Glomerular endothelial cell (primary cell): ENCODE results near the gene SSNA1. TPM values are rescaled to one million over a fixed set of nuclear protein-coding genes. Genes with fewer than 3 reads are reported as not detected.

Experiments
- DNase-seq: peaks from one replicate; pipeline ENCODE4 v3.0.0-alpha.2; 2011; ENCODE audit warnings: low read depth, low spot score; ENCODE audit errors: extremely low read depth
- total RNA-seq: library from RNA; depleted of rRNA; stranded (reverse); fragments of >200 nt; gene quantifications from 2 replicates; pipeline ENCODE4 v1.2.3, GENCODE V29; 2015

The SSNA1 gene, protein sequence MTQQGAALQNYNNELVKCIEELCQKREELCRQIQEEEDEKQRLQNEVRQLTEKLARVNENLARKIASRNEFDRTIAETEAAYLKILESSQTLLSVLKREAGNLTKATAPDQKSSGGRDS
- 91.8 and 109 TPM in 2 replicates for total RNA-seq

DNA sequence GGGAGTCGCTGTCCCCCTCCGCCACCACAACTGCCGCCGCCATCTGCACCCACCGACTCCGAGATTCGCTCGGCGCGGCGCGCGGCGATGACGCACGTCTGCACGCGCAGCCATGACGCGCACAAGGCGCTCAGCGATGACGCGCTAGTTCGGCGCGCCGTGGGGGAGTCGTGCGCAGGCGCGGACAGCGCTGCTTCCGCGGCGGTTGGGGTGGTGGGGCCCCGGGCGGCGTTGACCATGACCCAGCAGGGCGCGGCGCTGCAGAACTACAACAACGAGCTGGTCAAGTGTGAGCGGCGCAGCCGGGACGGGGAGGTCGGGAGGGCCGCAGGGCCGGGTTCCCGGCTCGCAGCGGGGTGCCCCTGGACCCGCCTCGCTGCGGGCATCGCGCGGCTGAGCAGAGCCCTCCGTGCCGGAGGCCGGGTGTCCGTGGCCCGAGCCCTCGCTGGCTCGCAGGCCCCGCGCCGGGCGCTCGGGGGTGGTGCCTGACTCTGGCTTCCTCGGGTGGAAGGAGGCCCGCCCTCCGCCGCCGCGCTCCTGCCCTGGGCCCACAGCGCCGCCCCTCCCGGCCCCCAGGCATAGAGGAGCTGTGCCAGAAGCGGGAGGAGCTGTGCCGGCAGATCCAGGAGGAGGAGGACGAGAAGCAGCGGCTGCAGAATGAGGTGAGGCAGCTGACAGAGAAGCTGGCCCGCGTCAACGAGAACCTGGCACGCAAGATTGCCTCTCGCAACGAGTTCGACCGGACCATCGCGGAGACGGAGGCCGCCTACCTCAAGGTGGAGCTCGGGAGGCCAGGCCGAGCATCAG is at the start of gene SSNA1, which contains the start of gene ANAPC2:
Gene SSNA1, plus strand, starts transcription at position 187 of the 807 bp plus-strand sequence. Its CDS starts 51 bp downstream, at position 238.
Gene ANAPC2, minus strand, starts transcription at position 71 of the 807 bp plus-strand sequence. Its CDS starts 28 bp downstream, at position 43.
- DNase-seq, result peak; percentile 34

DNA sequence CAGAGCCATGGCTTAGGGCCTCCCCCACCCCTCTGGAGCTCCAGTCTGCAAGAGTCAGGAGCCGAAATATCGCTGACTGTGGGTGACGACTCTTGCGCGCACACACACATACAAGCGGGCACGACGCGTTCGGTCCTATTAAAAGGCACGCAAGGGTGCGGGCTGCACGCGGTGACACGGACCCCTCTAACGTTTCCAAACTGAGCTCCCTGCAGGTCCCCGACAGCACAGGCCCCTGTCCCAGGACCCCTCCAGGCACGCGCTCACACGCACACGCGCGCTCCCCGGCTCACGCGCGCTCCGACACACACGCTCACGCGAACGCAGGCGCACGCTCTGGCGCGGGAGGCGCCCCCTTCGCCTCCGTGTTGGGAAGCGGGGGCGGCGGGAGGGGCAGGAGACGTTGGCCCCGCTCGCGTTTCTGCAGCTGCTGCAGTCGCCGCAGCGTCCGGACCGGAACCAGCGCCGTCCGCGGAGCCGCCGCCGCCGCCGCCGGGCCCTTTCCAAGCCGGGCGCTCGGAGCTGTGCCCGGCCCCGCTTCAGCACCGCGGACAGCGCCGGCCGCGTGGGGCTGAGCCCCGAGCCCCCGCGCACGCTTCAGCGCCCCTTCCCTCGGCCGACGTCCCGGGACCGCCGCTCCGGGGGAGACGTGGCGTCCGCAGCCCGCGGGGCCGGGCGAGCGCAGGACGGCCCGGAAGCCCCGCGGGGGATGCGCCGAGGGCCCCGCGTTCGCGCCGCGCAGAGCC is 49.6 kb upstream of the SSNA1 start, which contains the start of gene GRIN1:
Gene GRIN1, plus strand, starts transcription at position 433 of the 746 bp plus-strand sequence. CDS start 333 bp downstream, outside the sequence.
- DNase-seq, result no peak

DNA sequence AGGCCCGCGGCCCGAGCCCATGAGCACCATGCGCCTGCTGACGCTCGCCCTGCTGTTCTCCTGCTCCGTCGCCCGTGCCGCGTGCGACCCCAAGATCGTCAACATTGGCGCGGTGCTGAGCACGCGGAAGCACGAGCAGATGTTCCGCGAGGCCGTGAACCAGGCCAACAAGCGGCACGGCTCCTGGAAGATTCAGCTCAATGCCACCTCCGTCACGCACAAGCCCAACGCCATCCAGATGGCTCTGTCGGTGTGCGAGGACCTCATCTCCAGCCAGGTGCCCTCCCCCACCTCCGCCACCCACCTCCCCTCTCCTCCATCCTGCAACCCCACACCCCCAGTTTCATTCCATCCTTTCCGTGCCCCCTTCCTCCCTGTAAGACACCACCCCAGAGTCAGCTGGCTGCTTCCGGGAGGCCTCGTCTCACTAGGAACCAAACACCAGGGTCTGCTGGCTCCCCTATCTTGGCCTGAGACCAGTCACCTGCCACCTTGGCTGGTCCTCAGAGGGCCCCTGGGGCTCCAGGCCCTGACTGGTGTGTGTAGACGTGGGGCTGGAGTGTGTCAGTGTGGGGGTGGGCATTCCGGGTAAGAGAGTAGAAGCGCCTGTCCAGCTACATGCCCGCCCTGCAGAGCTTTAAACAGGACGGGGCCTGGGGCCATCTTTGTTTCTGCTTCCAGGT is 48.9 kb upstream of the SSNA1 start:
- no peak for DNase-seq

DNA sequence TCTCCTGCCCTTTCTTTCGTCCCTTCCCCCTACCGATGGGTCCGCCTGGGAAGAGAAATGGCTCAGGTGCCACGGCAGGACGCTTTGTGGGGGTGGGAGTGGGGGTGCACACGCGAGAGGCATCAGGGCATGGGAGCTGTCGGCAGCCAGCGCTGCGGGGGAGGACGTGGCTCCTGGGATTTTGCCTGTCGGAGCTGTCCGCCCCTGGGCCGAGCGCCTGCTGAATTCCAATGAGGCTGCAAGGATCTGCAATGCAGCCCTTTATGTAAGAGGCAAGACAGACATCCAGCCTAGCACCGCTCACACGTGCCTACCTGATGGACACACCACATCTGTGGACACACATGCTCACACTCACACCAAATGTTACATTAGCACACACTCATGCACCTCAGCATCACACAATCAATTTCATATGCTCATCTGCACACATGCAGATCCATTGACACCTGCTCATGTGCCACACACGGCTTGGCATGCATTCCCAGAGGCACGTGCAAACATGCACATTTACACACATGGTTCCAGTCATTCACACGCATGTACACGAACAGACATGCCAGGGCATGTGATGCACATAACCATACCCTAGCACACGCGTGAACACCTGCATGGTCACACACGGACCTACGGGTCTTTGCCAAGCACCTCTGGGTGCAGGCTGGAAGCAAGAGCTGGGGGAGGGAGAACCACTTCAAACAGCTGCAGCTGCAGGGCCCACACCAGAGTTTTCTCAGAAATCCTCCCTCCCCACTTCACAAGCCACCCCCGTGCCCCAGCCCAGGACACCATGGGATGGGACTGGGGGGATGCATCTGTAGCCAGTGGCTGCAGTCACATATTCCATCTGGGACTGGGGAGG is 48.1 kb upstream of the SSNA1 start:
- no peak for DNase-seq

DNA sequence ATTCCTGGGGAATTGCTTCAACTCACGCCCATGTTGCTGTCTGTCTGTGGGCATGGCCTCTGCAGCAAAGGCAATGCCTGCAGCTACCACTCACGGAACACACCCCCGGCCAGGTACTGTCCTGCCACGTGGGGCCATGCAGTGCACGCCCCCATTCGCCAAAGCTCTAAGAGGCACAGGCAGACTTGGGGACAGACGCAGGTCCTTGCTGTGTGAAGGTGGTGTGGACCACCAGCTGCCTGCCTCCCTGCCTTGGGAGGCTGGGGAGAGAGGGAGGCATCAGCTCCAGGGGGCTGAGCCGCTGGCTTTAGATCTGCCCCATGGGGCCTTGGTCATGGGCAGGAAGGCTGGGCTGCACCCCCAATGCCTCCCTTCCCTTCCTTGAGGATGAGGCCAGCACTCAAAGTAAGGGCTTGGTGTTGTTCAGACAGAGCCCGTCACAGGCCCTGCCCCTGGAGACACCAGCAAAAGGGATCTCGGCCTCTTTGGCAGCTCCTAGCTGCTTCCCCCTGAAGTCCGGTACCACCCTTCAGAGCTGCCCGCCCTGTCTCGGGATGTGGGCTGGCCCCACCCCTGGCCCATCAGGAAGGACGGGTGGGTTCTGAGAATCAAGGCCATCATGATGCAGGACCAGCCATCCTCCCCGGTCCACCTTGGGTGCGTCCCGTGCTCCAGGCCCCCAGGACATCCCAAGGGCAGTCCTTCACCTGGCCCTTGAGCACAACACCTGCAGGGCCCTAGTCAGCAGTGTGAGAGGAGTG is 47.2 kb upstream of the SSNA1 start:
- DNase-seq, result no peak

DNA sequence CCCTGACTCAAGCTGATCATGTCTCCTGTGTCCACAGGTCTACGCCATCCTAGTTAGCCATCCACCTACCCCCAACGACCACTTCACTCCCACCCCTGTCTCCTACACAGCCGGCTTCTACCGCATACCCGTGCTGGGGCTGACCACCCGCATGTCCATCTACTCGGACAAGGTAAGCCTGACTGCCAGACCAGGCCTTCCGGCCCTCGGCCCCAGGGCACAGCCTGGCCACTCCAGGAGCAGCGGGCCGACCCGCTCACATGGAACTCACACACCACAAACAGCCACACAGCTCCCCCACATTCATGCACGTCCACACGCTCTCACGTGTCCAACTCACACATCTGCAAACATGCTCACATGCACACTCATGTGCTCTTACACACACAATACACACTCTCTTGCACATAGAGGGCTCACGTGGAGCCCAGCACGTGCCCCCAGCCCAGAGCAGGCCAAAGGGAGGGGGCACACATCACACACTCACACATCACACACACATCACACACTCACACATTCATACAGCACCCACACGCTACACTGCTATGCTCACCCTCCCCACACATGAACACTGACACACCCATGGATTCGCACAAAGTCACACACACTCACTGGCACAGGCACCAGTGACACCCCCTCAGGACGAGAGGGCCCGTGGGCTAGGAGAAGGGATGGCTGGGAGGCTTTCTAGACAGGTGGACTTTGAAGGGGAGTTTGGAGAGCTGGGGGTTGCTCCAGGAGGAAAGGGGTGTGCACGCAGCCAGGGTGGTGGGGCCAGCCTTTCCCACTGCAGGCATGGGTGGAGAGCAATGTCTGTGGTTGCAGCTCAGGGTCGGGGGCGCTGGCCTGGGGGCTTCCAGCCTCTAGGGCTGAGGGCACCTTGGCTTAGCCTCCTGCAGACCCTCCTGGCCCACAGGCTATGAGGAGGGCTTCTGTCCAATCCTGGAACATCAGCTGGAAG is 46.2 kb upstream of the SSNA1 start:
- DNase-seq, result no peak

DNA sequence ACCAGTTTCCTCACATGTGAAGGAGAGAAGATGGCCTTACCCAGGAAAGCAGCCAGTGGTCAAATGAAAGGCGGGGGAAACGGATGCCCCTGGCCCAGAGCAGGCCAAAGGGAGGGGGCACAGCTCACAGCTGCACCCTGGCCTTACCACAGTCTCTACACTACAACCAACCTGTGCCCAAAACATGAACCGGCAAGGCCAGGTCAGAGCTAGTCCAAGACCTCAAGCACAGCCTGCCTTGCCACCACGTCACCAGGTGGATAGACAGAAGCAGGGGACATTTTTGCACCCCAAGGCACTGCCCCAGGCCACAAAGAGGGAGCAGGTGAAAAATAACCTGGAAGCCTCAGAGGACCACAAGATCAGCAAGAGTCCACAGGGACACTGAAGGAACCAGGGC is 45.0 kb upstream of the SSNA1 start:
- DNase-seq, result no peak

DNA sequence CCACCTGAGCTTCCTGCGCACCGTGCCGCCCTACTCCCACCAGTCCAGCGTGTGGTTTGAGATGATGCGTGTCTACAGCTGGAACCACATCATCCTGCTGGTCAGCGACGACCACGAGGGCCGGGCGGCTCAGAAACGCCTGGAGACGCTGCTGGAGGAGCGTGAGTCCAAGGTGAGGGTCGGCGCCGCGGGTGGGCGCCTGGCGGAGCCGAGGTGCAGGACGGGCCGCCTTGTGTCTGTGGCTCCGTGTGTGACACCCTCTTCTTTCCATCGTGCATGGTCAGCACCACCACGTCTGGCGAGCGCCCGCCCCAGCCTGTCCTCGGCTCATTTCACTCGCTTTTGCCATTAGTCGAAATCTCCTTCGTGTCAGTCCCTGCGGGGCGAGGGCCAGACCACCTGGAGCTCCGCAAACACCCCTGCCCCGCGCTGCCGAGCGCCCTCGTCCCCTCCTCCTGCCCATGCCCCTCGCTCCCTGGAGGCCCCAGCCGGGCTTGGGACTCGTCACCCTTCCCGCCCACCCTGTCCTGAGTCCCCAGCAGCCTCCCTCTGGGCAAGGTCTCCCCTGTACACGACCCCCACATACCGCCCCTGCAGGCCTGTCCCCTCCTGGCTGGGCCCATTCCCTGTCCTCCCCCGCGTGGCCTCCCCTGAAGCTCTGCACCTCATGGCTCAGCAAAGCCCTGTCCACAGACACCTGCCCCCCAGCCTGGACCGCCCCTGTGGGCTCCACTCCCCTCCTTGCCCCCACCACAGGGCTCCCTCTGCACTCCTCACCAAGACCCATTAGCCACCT is 42.5 kb upstream of the SSNA1 start:
- no peak for DNase-seq

DNA sequence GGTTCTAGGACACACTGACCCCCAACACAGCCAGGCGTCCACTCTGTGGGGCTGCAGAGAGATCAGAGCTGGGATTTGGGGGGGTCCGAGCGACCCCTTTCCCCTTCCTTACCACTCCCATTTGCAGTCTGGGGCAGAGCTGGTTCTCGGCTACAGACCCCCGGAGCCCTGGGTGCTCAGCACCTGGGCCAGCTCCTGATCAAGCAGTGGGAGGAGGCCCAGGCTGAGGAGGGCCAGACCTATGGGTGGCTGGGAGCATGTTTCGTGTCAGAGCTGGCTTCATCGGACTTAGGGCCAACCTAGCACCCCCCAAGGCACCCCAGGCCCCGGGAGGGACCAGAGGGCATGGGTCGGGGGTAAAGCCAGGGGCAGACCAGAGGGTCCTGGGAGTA is 42.0 kb upstream of the SSNA1 start:
- DNase-seq, result no peak

DNA sequence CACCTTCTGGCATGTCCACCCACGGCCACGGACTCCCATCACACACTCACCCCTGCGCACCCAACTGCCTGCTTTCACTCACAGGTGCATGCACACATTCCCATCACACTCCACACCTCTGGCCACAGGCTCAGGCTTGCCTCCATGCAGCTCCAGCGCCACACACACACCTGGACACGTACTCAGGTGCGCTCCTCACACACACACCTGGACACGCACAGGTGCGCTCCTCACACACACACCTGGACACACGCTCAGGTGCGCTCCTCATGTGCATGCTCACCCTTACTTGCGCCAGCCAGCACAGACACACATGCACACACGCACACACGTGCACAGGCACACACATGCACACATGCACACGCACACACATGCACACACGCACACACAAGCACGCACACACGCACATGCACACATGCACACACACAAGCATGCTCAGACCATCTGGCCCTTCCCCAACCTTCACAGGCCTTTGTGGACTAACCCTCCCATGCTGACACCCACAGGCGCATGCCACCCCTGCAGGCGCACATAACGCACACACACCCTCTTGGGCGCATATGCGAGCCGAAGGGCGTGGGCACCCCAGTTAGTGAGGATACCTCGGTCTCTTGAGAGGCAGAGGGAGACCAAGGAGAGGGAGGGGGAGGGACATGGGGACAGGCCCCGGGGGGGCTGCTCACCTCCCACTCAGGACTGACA is 41.2 kb upstream of the SSNA1 start:
- no peak for DNase-seq

DNA sequence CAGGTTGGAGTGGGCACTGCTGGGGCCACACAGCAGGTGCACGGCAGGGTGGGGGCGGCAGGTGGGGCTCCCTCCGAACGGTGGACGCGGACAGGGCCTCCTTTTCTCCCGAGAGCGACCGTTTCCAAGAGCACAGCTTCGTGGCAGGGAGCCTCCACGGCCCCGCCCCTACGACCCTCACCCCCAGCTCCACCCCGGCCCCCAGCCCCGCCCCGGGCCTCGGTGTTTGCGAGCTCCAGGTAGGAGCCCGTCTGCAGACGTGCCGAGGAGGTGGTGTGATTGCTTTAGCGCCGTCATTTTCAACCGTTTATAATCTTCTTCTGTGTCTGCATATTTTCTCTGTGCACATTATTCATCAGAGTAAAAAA is 40.7 kb upstream of the SSNA1 start:
- DNase-seq, result no peak

DNA sequence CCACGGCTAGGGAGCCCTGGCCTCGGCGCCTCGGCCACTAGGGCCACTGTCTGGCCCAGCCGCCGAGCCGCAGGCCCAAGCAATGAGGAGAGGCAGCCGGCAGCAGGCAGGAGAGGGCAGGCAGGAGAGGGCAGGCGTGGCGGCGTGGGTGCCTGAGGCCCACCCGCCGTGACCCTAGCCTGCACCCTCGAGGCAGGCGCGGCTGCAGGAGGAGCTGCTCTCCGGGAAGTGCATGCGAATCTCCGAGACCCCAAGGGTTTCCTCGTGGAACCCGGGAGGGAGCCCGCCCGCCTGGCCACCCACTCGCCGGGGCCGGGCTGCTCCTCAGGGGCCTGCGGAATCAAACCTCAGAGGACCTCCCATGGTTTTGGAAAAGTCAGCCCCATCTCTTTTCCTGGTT is 40.2 kb upstream of the SSNA1 start:
- no peak for DNase-seq

DNA sequence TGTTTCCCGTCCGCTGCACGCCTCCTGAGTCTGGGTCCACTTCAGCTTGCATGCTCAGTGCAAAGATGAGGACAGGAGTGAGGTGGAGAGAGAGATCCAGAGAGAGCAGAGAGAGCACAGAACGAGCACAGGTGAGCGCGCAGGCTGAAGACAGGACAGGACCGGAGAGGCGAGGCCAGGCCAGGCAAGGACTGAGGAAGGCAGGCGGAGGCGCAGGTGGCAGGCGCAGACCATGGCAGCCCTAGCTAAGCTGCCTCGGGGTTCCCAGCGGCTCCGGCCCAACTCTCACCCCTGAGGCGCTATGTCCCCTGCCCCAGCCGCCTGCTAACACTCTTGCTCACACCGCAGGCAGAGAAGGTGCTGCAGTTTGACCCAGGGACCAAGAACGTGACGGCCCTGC is 39.8 kb upstream of the SSNA1 start:
- no peak for DNase-seq

DNA sequence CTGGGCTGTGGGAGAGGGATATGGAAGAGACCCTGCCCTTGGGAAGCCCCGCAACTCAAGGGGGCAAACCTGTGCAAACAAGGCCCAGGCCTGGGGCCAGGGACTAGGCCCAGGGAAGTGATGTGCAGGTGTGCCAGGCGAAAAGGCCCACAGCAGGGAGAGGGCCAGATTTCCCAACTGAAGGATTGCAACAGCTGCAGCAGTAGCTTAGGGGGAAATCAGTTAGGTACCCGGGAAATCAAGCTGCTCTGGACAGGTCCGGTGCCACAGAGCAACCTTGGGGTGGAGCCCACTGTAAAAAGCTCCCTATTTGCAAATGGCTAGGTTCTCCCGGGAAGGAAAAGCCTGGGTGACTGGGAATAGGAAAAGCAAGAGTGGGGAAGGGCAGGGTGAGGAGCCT is 39.1 kb upstream of the SSNA1 start:
- no peak for DNase-seq

DNA sequence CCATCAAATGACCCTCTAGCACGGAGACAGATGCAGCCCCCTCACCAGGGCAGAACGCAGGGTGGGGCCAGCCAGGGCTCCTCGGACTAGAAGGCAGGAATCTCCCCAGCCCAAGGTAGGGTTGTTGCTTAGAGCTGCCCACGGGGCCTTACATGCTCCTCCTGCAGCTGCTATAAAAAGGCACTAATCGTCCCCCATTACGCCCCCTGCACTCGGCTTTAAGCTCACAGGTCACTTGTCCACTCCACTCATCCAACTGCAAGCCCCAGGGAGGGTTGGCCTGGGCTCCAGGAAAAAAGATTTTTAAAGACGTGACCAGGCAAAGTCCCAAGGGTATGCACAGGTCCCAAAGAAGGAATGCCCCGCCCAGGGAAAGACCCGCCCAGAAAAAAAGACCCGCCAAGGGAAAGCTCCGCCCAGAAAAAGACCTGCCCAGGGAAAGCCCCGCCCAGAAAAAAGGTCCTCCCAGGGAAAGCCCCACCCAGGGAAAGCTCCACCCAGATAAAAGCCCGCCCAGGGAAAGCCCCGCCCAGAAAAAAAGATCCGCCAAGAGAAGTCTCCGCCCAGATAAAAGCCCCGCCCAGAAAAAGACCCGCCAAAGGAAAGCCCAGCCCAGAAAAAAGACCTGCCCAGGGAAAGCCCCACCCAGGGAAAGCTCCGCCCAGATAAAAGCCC is 38.4 kb upstream of the SSNA1 start:
- no peak for DNase-seq
